IMR-90 (cell line): ENCODE measurements around the gene HSF2. TPM values are rescaled to one million over a fixed set of nuclear protein-coding genes. Genes with fewer than 3 reads are reported as not detected.

Source experiments
- ATAC-seq: fragments of 200-7000 bp; cut with Tn5 transposase; 2 replicates; pipeline ENCODE4 v1.9.1; 2020; ENCODE audit warnings: low read depth, mild to moderate bottlenecking, moderate library complexity
- BruUV-seq: library from RNA; stranded (reverse); fragments of 400-500 nt; replicated peaks from 2 replicates; lab custom pipeline; 2021; lab: Mats Ljungman, UMichigan
- CTCF ChIA-PET: fragments of 300-600 bp; formaldehyde crosslinking; extraction: SDS; loops from one replicate; lab custom pipeline; 2021; ENCODE audit warnings: antibody characterized with exemption; lab: Yijun Ruan, JAX
- POLR2A ChIA-PET: fragments of 300-600 bp; sonication (Branson Sonifier 250); formaldehyde crosslinking; loops from one replicate; lab custom pipeline; 2022; ENCODE audit warnings: antibody characterized with exemption; ENCODE audit not compliant: unreplicated experiment; lab: Charles Lee
- DNase-seq: peaks from one replicate; pipeline ENCODE4 v3.0.0; 2013
- H2AFZ ChIP-seq: replicated peaks from 2 replicates; pipeline ENCODE3; 2013; ENCODE audit warnings: low read length, mild to moderate bottlenecking; ENCODE audit not compliant: poor library complexity
- H2AK5ac ChIP-seq: 2 replicates; pipeline ENCODE4 v1.6.1; 2013; ENCODE audit warnings: low read depth, low read length, inconsistent platforms
- H2AK9ac ChIP-seq: replicated peaks from 2 replicates; pipeline ENCODE3; 2013; ENCODE audit warnings: mild to moderate bottlenecking, low read depth, low read length, moderate library complexity; ENCODE audit not compliant: poor library complexity
- H2BK120ac ChIP-seq: 2 replicates; pipeline ENCODE4 v1.6.1; 2013; ENCODE audit warnings: low read depth, low read length, inconsistent platforms
- H2BK15ac ChIP-seq: 3 replicates; pipeline ENCODE4 v1.6.1; 2013; ENCODE audit warnings: low read depth, low read length, inconsistent platforms
- H2BK20ac ChIP-seq: 2 replicates; pipeline ENCODE4 v1.6.1; 2013; ENCODE audit warnings: low read depth, mild to moderate bottlenecking, inconsistent platforms, low read length, moderate library complexity
- H2BK5ac ChIP-seq: 2 replicates; pipeline ENCODE4 v1.6.1; 2013; ENCODE audit warnings: mild to moderate bottlenecking, low read depth, low read length, inconsistent platforms; ENCODE audit not compliant: poor library complexity, severe bottlenecking
- H3K14ac ChIP-seq: replicated peaks from 2 replicates; pipeline ENCODE4 v1.6.1; 2013; ENCODE audit warnings: low read depth, low read length, inconsistent platforms
- H3K18ac ChIP-seq: 2 replicates; pipeline ENCODE4 v1.6.1; 2013; ENCODE audit warnings: low read depth, low read length, control low read depth
- H3K23ac ChIP-seq: 2 replicates; pipeline ENCODE4 v1.6.1; 2013; ENCODE audit warnings: low read depth, low read length, inconsistent platforms
- H3K27ac ChIP-seq: 2 replicates; pipeline ENCODE4 v1.5.1; 2013; ENCODE audit warnings: mild to moderate bottlenecking, control low read depth, low read length; ENCODE audit not compliant: insufficient read depth
- H3K27me3 ChIP-seq: 2 replicates; pipeline ENCODE4 v1.6.1; 2013; ENCODE audit warnings: low read length; ENCODE audit not compliant: control insufficient read depth, insufficient read depth
- H3K36me3 ChIP-seq: 2 replicates; pipeline ENCODE4 v1.6.1; 2013; ENCODE audit warnings: low read length, mixed read lengths; ENCODE audit not compliant: control insufficient read depth, insufficient read depth
- H3K4ac ChIP-seq: 2 replicates; pipeline ENCODE4 v1.6.1; 2013; ENCODE audit warnings: low read depth, low read length, inconsistent platforms
- H3K4me1 ChIP-seq: 2 replicates; pipeline ENCODE4 v1.6.1; 2013; ENCODE audit warnings: low read length, mixed read lengths; ENCODE audit not compliant: control insufficient read depth, insufficient read depth
- H3K4me2 ChIP-seq: 2 replicates; pipeline ENCODE4 v1.6.1; 2013; ENCODE audit warnings: low read depth, mild to moderate bottlenecking, control low read depth, low read length, moderate library complexity
- H3K4me3 ChIP-seq: 2 replicates; pipeline ENCODE4 v1.5.1; 2013; ENCODE audit warnings: low read depth, mild to moderate bottlenecking, control low read depth, low read length, moderate library complexity; ENCODE audit not compliant: insufficient read depth
- H3K56ac ChIP-seq: 2 replicates; pipeline ENCODE4 v1.6.1; 2013; ENCODE audit warnings: low read length, inconsistent platforms; ENCODE audit not compliant: insufficient read depth; ENCODE audit errors: extremely low read depth
- H3K79me1 ChIP-seq, 2 experiments: 2 replicates each; pipeline ENCODE4 v1.6.1; 2013; ENCODE audit warnings: low read length in 2 of 2, inconsistent platforms in 1 of 2, low read depth in 1 of 2
- H3K9ac ChIP-seq: 2 replicates; pipeline ENCODE4 v1.6.1; 2013; ENCODE audit warnings: low read depth, low read length, control low read depth
- H3K9me1 ChIP-seq: 2 replicates; pipeline ENCODE4 v1.6.1; 2013; ENCODE audit warnings: low read length, inconsistent platforms; ENCODE audit not compliant: insufficient read depth
- H3K9me3 ChIP-seq: 2 replicates; pipeline ENCODE4 v1.6.1; 2013; ENCODE audit warnings: low read length; ENCODE audit not compliant: control insufficient read depth, insufficient read depth
- H4K20me1 ChIP-seq: 2 replicates; pipeline ENCODE4 v1.6.1; 2013; ENCODE audit warnings: low read length, inconsistent platforms; ENCODE audit not compliant: insufficient read depth
- H4K5ac ChIP-seq: 2 replicates; pipeline ENCODE4 v1.6.1; 2013; ENCODE audit warnings: mild to moderate bottlenecking, low read depth, low read length, control low read depth
- H4K8ac ChIP-seq, 2 experiments: 2 replicates each; pipeline ENCODE4 v1.6.1; 2013; ENCODE audit warnings: low read depth in 2 of 2, low read length in 2 of 2, control low read depth in 1 of 2, inconsistent platforms in 1 of 2
- H4K91ac ChIP-seq: 2 replicates; pipeline ENCODE4 v1.6.1; 2013; ENCODE audit warnings: low read depth, low read length, inconsistent platforms; ENCODE audit not compliant: insufficient read depth
- BHLHE40 ChIP-seq: fragments of 150-350 bp; IDR thresholded peaks from 2 replicates; pipeline ENCODE4 v1.6.1; 2016; ENCODE audit warnings: mild to moderate bottlenecking, low read depth, low read length
- CEBPB ChIP-seq: IDR thresholded peaks from 2 replicates; pipeline ENCODE4 v1.6.1; 2012; ENCODE audit warnings: low read depth, low read length, improper control_type of control experiment
- CHD1 ChIP-seq: IDR thresholded peaks from 2 replicates; pipeline ENCODE4 v1.6.1; 2012; ENCODE audit warnings: low read depth, low read length, improper control_type of control experiment
- MAZ ChIP-seq: IDR thresholded peaks from 2 replicates; pipeline ENCODE4 v1.6.1; 2012; ENCODE audit warnings: low read depth, mild to moderate bottlenecking, low read length, improper control_type of control experiment, moderate library complexity, borderline replicate concordance
- POLR2A ChIP-seq: IDR thresholded peaks from 2 replicates; pipeline ENCODE4 v1.6.1; 2012; ENCODE audit warnings: mild to moderate bottlenecking, low read depth, low read length
- WGBS, 2 experiments: methylation state at CpG; one replicate each; pipeline versions ENCODE4 v1.1.5 to v1.1.7; 2013; ENCODE audit warnings: missing lambda C conversion rate in 2 of 2; ENCODE audit not compliant: insufficient read length in 1 of 2; ENCODE audit errors: extremely low coverage in 2 of 2; 5-methylcytosine and 5-hydroxymethylcytosine counted together
- dilution Hi-C: fragments of 300-500 bp; cut with HindIII; formaldehyde crosslinking; loops from one replicate; pipeline ENCODE4 v1.14.3; 2018; ENCODE audit warnings: low sequenced_read_pairs; ENCODE audit not compliant: unreplicated experiment
- in situ Hi-C: fragments of 300-500 bp; cut with MboI; formaldehyde crosslinking; loops from 3 replicates; pipeline ENCODE4 v1.14.3; 2019; ENCODE audit warnings: low sequenced_read_pairs, inconsistent platforms, mixed read lengths
- intact Hi-C: fragments of 100-400 bp; cut with micrococcal nuclease; formaldehyde crosslinking; loops from 2 replicates; pipeline ENCODE4 v1.10.0; 2022
- polyA plus RNA-seq, 3 experiments: library from polyadenylated mRNA; depleted of rRNA; stranded (reverse); fragments of >200 nt; gene quantifications; 2 replicates each; pipeline ENCODE4 v1.2.3, GENCODE V29; 2012; ENCODE audit warnings: low replicate concordance in 1 of 3
- total RNA-seq: library from RNA; depleted of rRNA; stranded (reverse); fragments of >200 nt; gene quantifications from 2 replicates; pipeline ENCODE4 v1.2.3, GENCODE V29; 2012

Gene HSF2
- total and polyA plus RNA-seq, 2 of the 4 experiments (the other 2 are of a cell fraction), result 17.6 to 28.9 TPM

GRCh38 chr6:122471107-122472021 is 71.9 kb downstream of the HSF2 start, which contains the start of gene SERINC1:
SERINC1 (minus strand) TSS chr6:122471807; CDS start chr6:122471737, 70 bp downstream.
- Histone ChIP-seq H2AK5ac (peak within 1 kb of the TSS; percentile 67), H3K4ac (peak within 1 kb of the TSS; percentile 99), H2AFZ (peak within 1 kb of the TSS; percentile 94), H3K27me3 (no peaks in the 10 kb centered on the region), H4K91ac (peak within 1 kb of the TSS; percentile 96), H3K18ac (peak within 1 kb of the TSS; percentile 92), H2BK5ac (peak within 1 kb of the TSS; percentile 91), H3K14ac (peak within 1 kb of the TSS; percentile 100), H3K9me1 (no peaks in the 10 kb centered on the region), H4K20me1 (peaks cover 36% of the 10 kb centered on the region), H4K5ac (peak within 1 kb of the TSS; percentile 97), H3K56ac (peak within 1 kb of the TSS; percentile 98), H2BK15ac (no peak within 1 kb of the TSS; the same call in 2 of the 3 replicates), H3K9me3 (no peaks in the 10 kb centered on the region), H3K4me3 (peak within 1 kb of the TSS; percentile 81), H4K8ac (peak within 1 kb of the TSS; percentile 87 to 99), H2BK20ac (0 out of 2 replicates have a peak within 1 kb of the TSS, but pooled peaks have one; percentile 52), H2BK120ac (peak within 1 kb of the TSS; percentile 86), H3K4me1 (no peaks in the 10 kb centered on the region), H3K9ac (peak within 1 kb of the TSS; percentile 99), H3K23ac (peak within 1 kb of the TSS; percentile 100), H3K4me2 (peak within 1 kb of the TSS; percentile 96), H2AK9ac (peak within 1 kb of the TSS; percentile 97), H3K79me1 (peaks cover 0 to 7% of the 10 kb centered on the region in 2 experiments; a peak in 2 of 4 replicates), H3K27ac (peak within 1 kb of the TSS; percentile 90), H3K36me3 (no peaks in the 10 kb centered on the region)
- CTCF ChIA-PET, result interaction anchor here (0.6 to 1.2 kb wide), 4 partner anchors 20 to 59 kb away, joined by 3 to 7 read pairs (median 4); no protein-coding TSS in a partner anchor
- TSS peak; percentile 49 for BruUV-seq
- peak; percentile 52 for TF ChIP-seq CEBPB
- peak; percentile 41; the same call in 1 of the 2 replicates for TF ChIP-seq CHD1
- TF ChIP-seq MAZ, result peak; percentile 67; the same call in 1 of the 2 replicates
- TF ChIP-seq BHLHE40, result no peak
- TF ChIP-seq POLR2A, result peak; percentile 84
- in situ Hi-C loops, result no loop called here
- POLR2A ChIA-PET, result no interaction called here
- ATAC-seq (peak; percentile 91), DNase-seq (peak; percentile 95)
- WGBS, 2 experiments, result 0% methylated on average over 6 of the region's 49 CpGs; no CpG with 5 or more reads in 1 of the 2 experiments
- dilution Hi-C loops, result no loop called here
- intact Hi-C loops, result loop anchor here (5.0 kb wide), 1 partner anchor 69 kb away; no protein-coding TSS in a partner anchor
